Hepatocyte (in vitro differentiated cells): Measurements from ENCODE around the gene BTN2A1. TPM values are rescaled to one million over a fixed set of nuclear protein-coding genes. Genes with fewer than 3 reads are reported as not detected.

Source experiments
- DNase-seq: peaks from one replicate; pipeline ENCODE4 v3.0.0-alpha.2; 2016; ENCODE audit warnings: low spot score
- H2AFZ ChIP-seq: fragments of 200-600 bp; sonication (generic); 2 replicates; pipeline ENCODE4 v1.6.0; 2016; ENCODE audit warnings: antibody characterized with exemption, mild to moderate bottlenecking
- H3K27ac ChIP-seq: fragments of 200-600 bp; sonication (generic); 2 replicates; pipeline ENCODE4 v1.5.1; 2016; ENCODE audit warnings: mild to moderate bottlenecking
- H3K27me3 ChIP-seq: fragments of 200-600 bp; sonication (generic); 2 replicates; pipeline ENCODE4 v1.6.1; 2016
- H3K36me3 ChIP-seq: fragments of 200-600 bp; sonication (generic); replicated peaks from 2 replicates; pipeline ENCODE4 v1.5.1; 2016; ENCODE audit warnings: low read depth; ENCODE audit not compliant: insufficient read depth
- H3K4me1 ChIP-seq: fragments of 200-600 bp; sonication (generic); 2 replicates; pipeline ENCODE4 v1.5.1; 2016; ENCODE audit warnings: mild to moderate bottlenecking, moderate library complexity; ENCODE audit not compliant: insufficient read depth
- H3K4me2 ChIP-seq: fragments of 200-600 bp; sonication (generic); 2 replicates; pipeline ENCODE4 v1.6.0; 2016
- H3K4me3 ChIP-seq: fragments of 200-600 bp; sonication (generic); 2 replicates; pipeline ENCODE4 v1.5.1; 2016; ENCODE audit warnings: mild to moderate bottlenecking
- H3K79me2 ChIP-seq: fragments of 200-600 bp; sonication (generic); 2 replicates; pipeline ENCODE4 v1.6.0; 2017; ENCODE audit warnings: mild to moderate bottlenecking
- H3K9me2 ChIP-seq: fragments of 200-600 bp; sonication (generic); replicated peaks from 2 replicates; pipeline ENCODE4 v1.6.0; 2017; ENCODE audit warnings: mild to moderate bottlenecking; ENCODE audit not compliant: insufficient read depth
- H3K9me3 ChIP-seq: fragments of 200-600 bp; sonication (generic); 2 replicates; pipeline ENCODE4 v1.5.1; 2016; ENCODE audit warnings: low read depth, mild to moderate bottlenecking
- H4K20me1 ChIP-seq: fragments of 200-600 bp; sonication (generic); 2 replicates; pipeline ENCODE4 v1.6.0; 2016; ENCODE audit warnings: mild to moderate bottlenecking; ENCODE audit not compliant: insufficient read depth, poor library complexity, severe bottlenecking
- EZH2 ChIP-seq: fragments of 200-600 bp; sonication (generic); IDR thresholded peaks from 2 replicates; pipeline ENCODE4 v1.6.1; 2016; ENCODE audit warnings: antibody characterized with exemption, mild to moderate bottlenecking, borderline replicate concordance
- EZH2phosphoT487 ChIP-seq: fragments of 200-600 bp; sonication (generic); IDR thresholded peaks from one replicate; pipeline ENCODE4 v1.6.1; 2018; ENCODE audit warnings: antibody characterized with exemption, mild to moderate bottlenecking, low read depth, moderate library complexity; ENCODE audit not compliant: unreplicated experiment, severe bottlenecking
- WGBS: methylation state at CpG from one replicate; pipeline ENCODE4 v1.1.6; 2016; ENCODE audit warnings: low lambda C conversion rate; ENCODE audit errors: missing lambda C conversion rate; 5-methylcytosine and 5-hydroxymethylcytosine counted together
- polyA plus RNA-seq: library from polyadenylated mRNA; unstranded; fragments of >200 nt; fragmentation: Nextera tagmentation; extraction: Ambion mirVana; gene quantifications from 2 replicates; pipeline ENCODE4 v1.2.1, GENCODE V29; 2016
- total RNA-seq: library from RNA; depleted of rRNA; stranded (reverse); fragments of >200 nt; gene quantifications from 2 replicates; pipeline ENCODE4 v1.2.3, GENCODE V29; 2014
- TF ChIP-seq, protein P1 (sequence below): fragments of 200-600 bp; sonication (generic); IDR thresholded peaks from 2 replicates; pipeline ENCODE4 v1.5.1; 2016; ENCODE audit warnings: antibody characterized with exemption, mild to moderate bottlenecking; ENCODE audit not compliant: poor library complexity

Gene BTN2A1
- total and polyA plus RNA-seq, 2 experiments from 2014 or later = 14.9 to 21.4 TPM

DNA sequence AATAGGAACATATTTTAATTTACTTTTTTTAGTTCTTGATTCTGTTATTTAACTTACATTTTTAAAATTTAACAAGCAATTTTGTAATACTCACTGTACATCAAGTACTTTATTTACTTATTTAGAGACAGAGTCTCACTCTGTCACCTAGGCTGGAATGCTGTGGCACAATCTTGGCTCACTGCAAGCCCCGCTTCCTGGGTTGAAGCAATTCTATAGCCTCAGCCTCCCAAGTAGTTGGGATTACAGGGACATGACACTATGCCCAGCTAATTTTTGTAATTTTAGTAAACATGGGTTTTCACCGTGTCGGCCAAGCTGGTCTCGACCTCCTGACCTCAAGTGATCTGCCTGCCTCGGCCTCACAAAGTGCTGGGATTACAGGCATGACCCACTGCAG, 10.5 kb upstream of the BTN2A1 start:
- 83% methylated on average over 5 of the region's 5 CpGs for WGBS
- H3K36me3 ChIP-seq = no peaks in the 10 kb centered on the region

DNA sequence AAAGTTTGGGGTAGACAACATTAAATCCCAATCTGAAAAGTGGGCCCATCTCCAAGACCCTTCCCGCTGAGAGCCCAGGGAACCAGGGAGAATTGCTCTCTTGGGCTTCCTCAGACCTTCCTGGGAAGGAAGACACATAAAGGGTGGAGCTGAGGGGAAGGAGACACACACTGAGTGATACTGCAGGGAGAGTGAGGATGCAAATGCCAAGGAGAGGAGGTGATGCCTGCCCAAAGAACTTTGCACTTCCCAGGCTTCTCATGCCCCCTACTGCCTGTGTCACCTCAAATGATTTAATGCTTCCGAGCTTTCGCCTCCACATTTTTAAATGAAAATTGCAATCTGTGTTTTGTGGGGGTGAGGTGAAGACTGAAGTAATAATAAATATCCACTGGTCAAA, 7.5 kb upstream of the BTN2A1 start:
- H4K20me1 ChIP-seq = no peaks in the 10 kb centered on the region
- no peak for DNase-seq
- WGBS = 87% methylated on average over 3 of the region's 3 CpGs
- TF ChIP-seq EZH2 = no peak
- TF ChIP-seq, protein P1, sequence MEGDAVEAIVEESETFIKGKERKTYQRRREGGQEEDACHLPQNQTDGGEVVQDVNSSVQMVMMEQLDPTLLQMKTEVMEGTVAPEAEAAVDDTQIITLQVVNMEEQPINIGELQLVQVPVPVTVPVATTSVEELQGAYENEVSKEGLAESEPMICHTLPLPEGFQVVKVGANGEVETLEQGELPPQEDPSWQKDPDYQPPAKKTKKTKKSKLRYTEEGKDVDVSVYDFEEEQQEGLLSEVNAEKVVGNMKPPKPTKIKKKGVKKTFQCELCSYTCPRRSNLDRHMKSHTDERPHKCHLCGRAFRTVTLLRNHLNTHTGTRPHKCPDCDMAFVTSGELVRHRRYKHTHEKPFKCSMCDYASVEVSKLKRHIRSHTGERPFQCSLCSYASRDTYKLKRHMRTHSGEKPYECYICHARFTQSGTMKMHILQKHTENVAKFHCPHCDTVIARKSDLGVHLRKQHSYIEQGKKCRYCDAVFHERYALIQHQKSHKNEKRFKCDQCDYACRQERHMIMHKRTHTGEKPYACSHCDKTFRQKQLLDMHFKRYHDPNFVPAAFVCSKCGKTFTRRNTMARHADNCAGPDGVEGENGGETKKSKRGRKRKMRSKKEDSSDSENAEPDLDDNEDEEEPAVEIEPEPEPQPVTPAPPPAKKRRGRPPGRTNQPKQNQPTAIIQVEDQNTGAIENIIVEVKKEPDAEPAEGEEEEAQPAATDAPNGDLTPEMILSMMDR = no peak
- TF ChIP-seq EZH2phosphoT487 = no peak
- no peaks in the 10 kb centered on the region for H3K79me2 ChIP-seq
- H3K36me3 ChIP-seq = no peaks in the 10 kb centered on the region
- H3K4me1 ChIP-seq = no peaks in the 10 kb centered on the region
- H3K9me2 ChIP-seq = no peaks in the 10 kb centered on the region
- no peak overlapping the region for H3K27ac ChIP-seq
- H2AFZ ChIP-seq = no peak overlapping the region
- no peak overlapping the region for H3K4me3 ChIP-seq
- H3K27me3 ChIP-seq = no peaks in the 10 kb centered on the region
- H3K9me3 ChIP-seq = no peaks in the 10 kb centered on the region
- H3K4me2 ChIP-seq = no peak overlapping the region

More for the DNA sequence above, 10.5 kb upstream of the BTN2A1 start:
- no peak for DNase-seq
- no peak overlapping the region for H2AFZ ChIP-seq
- no peak overlapping the region for H3K4me3 ChIP-seq
- no peaks in the 10 kb centered on the region for H3K79me2 ChIP-seq
- no peaks in the 10 kb centered on the region for H4K20me1 ChIP-seq
- no peak for TF ChIP-seq EZH2phosphoT487
- TF ChIP-seq EZH2 = no peak
- H3K4me1 ChIP-seq = no peaks in the 10 kb centered on the region
- no peaks in the 10 kb centered on the region for H3K27me3 ChIP-seq
- H3K27ac ChIP-seq = no peak overlapping the region
- H3K9me3 ChIP-seq = no peaks in the 10 kb centered on the region
- no peak overlapping the region for H3K4me2 ChIP-seq
- H3K9me2 ChIP-seq = no peaks in the 10 kb centered on the region

DNA sequence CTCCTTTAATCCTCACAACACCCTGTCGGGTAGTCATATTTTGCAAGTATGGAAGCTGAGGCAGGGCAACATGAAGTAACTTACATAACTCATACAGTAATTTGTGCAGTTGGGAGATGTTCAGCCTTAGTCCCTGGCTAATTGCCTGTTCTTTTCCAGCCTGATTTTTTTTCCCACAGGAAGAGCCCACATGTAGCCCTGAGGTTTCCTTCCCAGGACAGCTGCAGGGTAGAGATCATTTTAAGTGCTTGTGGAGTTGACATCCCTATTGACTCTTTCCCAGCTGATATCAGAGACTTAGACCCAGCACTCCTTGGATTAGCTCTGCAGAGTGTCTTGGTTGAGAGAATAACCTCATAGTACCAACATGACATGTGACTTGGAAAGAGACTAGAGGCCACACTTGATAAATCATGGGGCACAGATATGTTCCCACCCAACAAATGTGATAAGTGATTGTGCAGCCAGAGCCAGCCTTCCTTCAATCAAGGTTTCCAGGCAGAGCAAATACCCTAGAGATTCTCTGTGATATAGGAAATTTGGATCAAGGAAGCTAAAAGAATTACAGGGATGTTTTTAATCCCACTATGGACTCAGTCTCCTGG, 5.0 kb upstream of the BTN2A1 start:
- Histone ChIP-seq H3K4me3 (no peak overlapping the region), H2AFZ (no peak overlapping the region), H4K20me1 (no peaks in the 10 kb centered on the region), H3K27me3 (no peaks in the 10 kb centered on the region), H3K4me1 (peaks cover 5% of the 10 kb centered on the region), H3K27ac (no peak overlapping the region), H3K4me2 (no peak overlapping the region), H3K36me3 (no peaks in the 10 kb centered on the region), H3K79me2 (no peaks in the 10 kb centered on the region), H3K9me3 (no peaks in the 10 kb centered on the region), H3K9me2 (no peaks in the 10 kb centered on the region)
- DNase-seq = no peak
- 88% methylated on average over 1 of the region's 1 CpG for WGBS
- TF ChIP-seq, protein P1 = no peak
- TF ChIP-seq EZH2 = no peak

DNA sequence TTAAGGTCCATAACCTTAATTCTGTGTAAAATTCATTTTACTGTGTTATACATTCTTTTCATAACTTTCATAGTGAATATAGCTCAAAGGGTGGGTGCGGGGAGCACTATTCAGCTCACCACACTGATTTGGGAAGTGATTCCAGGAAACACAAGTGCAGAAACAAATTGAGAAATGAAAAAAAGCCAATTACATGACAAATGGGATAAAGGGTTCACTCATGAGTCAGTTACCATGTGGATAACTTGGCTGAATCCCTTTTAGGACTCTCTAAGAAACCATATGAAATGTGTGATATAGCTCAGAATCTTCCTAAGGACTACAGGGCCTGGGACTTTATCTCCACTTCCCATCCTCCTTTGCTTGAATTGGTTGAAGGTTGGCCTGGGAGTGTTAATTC, 3.1 kb upstream of the BTN2A1 start:
- Histone ChIP-seq H3K79me2 (peaks cover 12% of the 10 kb centered on the region), H2AFZ (no peak overlapping the region), H4K20me1 (no peaks in the 10 kb centered on the region), H3K27ac (no peak overlapping the region), H3K4me2 (no peak overlapping the region), H3K4me1 (peaks cover 13% of the 10 kb centered on the region), H3K27me3 (no peaks in the 10 kb centered on the region), H3K4me3 (no peak overlapping the region), H3K9me2 (no peaks in the 10 kb centered on the region), H3K9me3 (no peaks in the 10 kb centered on the region), H3K36me3 (no peaks in the 10 kb centered on the region)
- 100% methylated on average over 1 of the region's 1 CpG for WGBS
- TF ChIP-seq, protein P1 = no peak
- TF ChIP-seq EZH2 (no peak), EZH2phosphoT487 (no peak)
- DNase-seq = no peak
